GM23338 (cell line): Measurements from ENCODE around the gene KRT8. TPM values are rescaled to one million over a fixed set of nuclear protein-coding genes. Genes with fewer than 3 reads are reported as not detected.

Experiments
- ATAC-seq: fragments of 200-7000 bp; cut with Tn5 transposase; 3 replicates; pipeline ENCODE4 v1.9.1; 2020
- DNase-seq: peaks from one replicate; pipeline ENCODE4 v3.0.0-alpha.2; 2015; ENCODE audit warnings: low spot score
- H2AFZ ChIP-seq: fragments of 200-600 bp; sonication (generic); 2 replicates; pipeline ENCODE4 v1.8.0; 2016; ENCODE audit warnings: antibody characterized with exemption, mild to moderate bottlenecking, moderate library complexity
- H3F3A ChIP-seq: fragments of 200-600 bp; sonication (generic); replicated peaks from 2 replicates; pipeline ENCODE4 v1.8.0; 2017; ENCODE audit warnings: antibody characterized with exemption, mixed run types, low read depth
- H3K27ac ChIP-seq: fragments of 200-600 bp; sonication (generic); 2 replicates; pipeline ENCODE4 v1.6.1; 2016; ENCODE audit warnings: low read depth
- H3K27me3 ChIP-seq: fragments of 200-600 bp; sonication (generic); 2 replicates; pipeline ENCODE4 v1.8.0; 2016; ENCODE audit warnings: mild to moderate bottlenecking, mixed run types, moderate library complexity; ENCODE audit not compliant: insufficient read depth
- H3K36me3 ChIP-seq: fragments of 200-600 bp; sonication (generic); 2 replicates; pipeline ENCODE4 v1.8.0; 2016; ENCODE audit warnings: mild to moderate bottlenecking; ENCODE audit not compliant: insufficient read depth
- H3K4me1 ChIP-seq: fragments of 200-600 bp; sonication (generic); 2 replicates; pipeline ENCODE4 v1.8.0; 2016; ENCODE audit warnings: mild to moderate bottlenecking, moderate library complexity; ENCODE audit not compliant: insufficient read depth
- H3K4me2 ChIP-seq: fragments of 200-600 bp; sonication (generic); 2 replicates; pipeline ENCODE4 v1.7.1; 2017; ENCODE audit warnings: mixed run types
- H3K4me3 ChIP-seq: fragments of 200-600 bp; sonication (generic); 2 replicates; pipeline ENCODE4 v1.6.1; 2016; ENCODE audit warnings: mixed run types
- H3K79me2 ChIP-seq: fragments of 200-600 bp; sonication (generic); replicated peaks from 2 replicates; pipeline ENCODE4 v1.8.0; 2017; ENCODE audit warnings: mild to moderate bottlenecking; ENCODE audit not compliant: insufficient read depth
- H3K9me2 ChIP-seq: fragments of 200-600 bp; sonication (generic); 2 replicates; pipeline ENCODE4 v1.8.0; 2017; ENCODE audit not compliant: insufficient read depth
- H4K20me1 ChIP-seq: fragments of 200-600 bp; sonication (generic); replicated peaks from 2 replicates; pipeline ENCODE4 v1.8.0; 2017; ENCODE audit warnings: mild to moderate bottlenecking; ENCODE audit not compliant: insufficient read depth
- H3K27ac Mint-ChIP-seq: 2 replicates; pipeline ENCODE4 v1.8.0; 2020; ENCODE audit warnings: inconsistent platforms, mild to moderate bottlenecking, moderate library complexity, mixed read lengths
- H3K27me3 Mint-ChIP-seq: 3 replicates; pipeline ENCODE4 v1.8.0; 2022; ENCODE audit warnings: low read depth, mild to moderate bottlenecking, moderate library complexity, mixed read lengths, inconsistent platforms; ENCODE audit not compliant: insufficient read depth, poor library complexity
- H3K36me3 Mint-ChIP-seq: 3 replicates; pipeline ENCODE4 v1.8.0; 2021; ENCODE audit warnings: low read depth, mild to moderate bottlenecking, inconsistent platforms, moderate library complexity, mixed read lengths
- H3K4me1 Mint-ChIP-seq: 3 replicates; pipeline ENCODE4 v1.8.0; 2020; ENCODE audit warnings: mild to moderate bottlenecking, inconsistent platforms, mixed read lengths
- H3K4me3 Mint-ChIP-seq: 3 replicates; pipeline ENCODE4 v1.8.0; 2021; ENCODE audit warnings: moderate library complexity, mild to moderate bottlenecking, inconsistent platforms, mixed read lengths
- H3K9me3 Mint-ChIP-seq: 3 replicates; pipeline ENCODE4 v1.8.0; 2020; ENCODE audit warnings: moderate library complexity, mild to moderate bottlenecking, inconsistent platforms, mixed read lengths
- CREB1 ChIP-seq: fragments of 250-450 bp; sonication (Bioruptor Pico); IDR thresholded peaks from 2 replicates; pipeline ENCODE4 v1.5.0; 2020; ENCODE audit warnings: low read depth, mild to moderate bottlenecking, moderate library complexity
- EZH2 ChIP-seq: fragments of 200-600 bp; sonication (generic); IDR thresholded peaks from one replicate; pipeline ENCODE4 v1.8.0; 2017; ENCODE audit warnings: antibody characterized with exemption, mild to moderate bottlenecking, low read depth; ENCODE audit not compliant: unreplicated experiment
- EZH2phosphoT487 ChIP-seq: fragments of 200-600 bp; sonication (generic); IDR thresholded peaks from one replicate; pipeline ENCODE4 v1.8.1; 2018; ENCODE audit warnings: antibody characterized with exemption; ENCODE audit not compliant: unreplicated experiment
- JUNB ChIP-seq: IDR thresholded peaks from one replicate; pipeline ENCODE4 v1.6.1; 2016; ENCODE audit warnings: antibody characterized with exemption; ENCODE audit not compliant: unreplicated experiment
- NANOG ChIP-seq: IDR thresholded peaks from 2 replicates; pipeline ENCODE4 v1.6.1; 2016; ENCODE audit warnings: antibody characterized with exemption, borderline replicate concordance
- POLR2AphosphoS5 ChIP-seq: IDR thresholded peaks from 2 replicates; pipeline ENCODE4 v1.6.1; 2016; ENCODE audit warnings: antibody characterized with exemption, low read depth
- STAT1 ChIP-seq: IDR thresholded peaks from one replicate; pipeline ENCODE4 v1.6.1; 2016; ENCODE audit warnings: antibody characterized with exemption; ENCODE audit not compliant: unreplicated experiment
- ZNF114 ChIP-seq: fragments of 250-450 bp; sonication (Bioruptor Pico); IDR thresholded peaks from 2 replicates; pipeline ENCODE4 v1.5.0; 2020; ENCODE audit warnings: mild to moderate bottlenecking, moderate library complexity
- ZNF331 ChIP-seq: fragments of 250-450 bp; sonication (Bioruptor Pico); IDR thresholded peaks from 2 replicates; pipeline ENCODE4 v1.5.0; 2020; ENCODE audit warnings: low read depth, mild to moderate bottlenecking, moderate library complexity
- polyA plus RNA-seq: library from polyadenylated mRNA; unstranded; fragments of >200 nt; fragmentation: Nextera tagmentation; extraction: Ambion mirVana; gene quantifications from 2 replicates; pipeline ENCODE4 v1.2.1, GENCODE V29; 2016
- total RNA-seq: library from RNA; depleted of rRNA; stranded (reverse); fragments of >200 nt; shearing (Covaris generic); gene quantifications from 2 replicates; pipeline ENCODE4 v1.2.3, GENCODE V29; 2014
- TF ChIP-seq, protein P1 (sequence below): IDR thresholded peaks from one replicate; pipeline ENCODE4 v1.6.1; 2018; ENCODE audit warnings: antibody characterized with exemption; ENCODE audit not compliant: unreplicated experiment
- TF ChIP-seq, protein P2 (sequence below): fragments of 250-450 bp; sonication (Bioruptor Pico); IDR thresholded peaks from 2 replicates; pipeline ENCODE4 v1.5.0; 2020; ENCODE audit warnings: mild to moderate bottlenecking, moderate library complexity
- TF ChIP-seq, protein P3 (sequence below), 2 experiments: fragments of 200-600 bp in 1 of 2; sonication (generic) in 1 of 2; conservative IDR thresholded peaks; 2 replicates each; pipeline versions ENCODE4 v1.5.1 to v1.6.1; 2016 to 2017; ENCODE audit warnings: antibody characterized with exemption in 2 of 2, low read depth in 2 of 2, mild to moderate bottlenecking in 2 of 2, moderate library complexity in 1 of 2
- TF ChIP-seq, protein P4 (sequence below): IDR thresholded peaks from 2 replicates; pipeline ENCODE4 v1.6.1; 2016; ENCODE audit warnings: antibody characterized with exemption

Gene KRT8
- total and polyA plus RNA-seq, 2 experiments from 2014 or later, result 250 to 322 TPM

DNA sequence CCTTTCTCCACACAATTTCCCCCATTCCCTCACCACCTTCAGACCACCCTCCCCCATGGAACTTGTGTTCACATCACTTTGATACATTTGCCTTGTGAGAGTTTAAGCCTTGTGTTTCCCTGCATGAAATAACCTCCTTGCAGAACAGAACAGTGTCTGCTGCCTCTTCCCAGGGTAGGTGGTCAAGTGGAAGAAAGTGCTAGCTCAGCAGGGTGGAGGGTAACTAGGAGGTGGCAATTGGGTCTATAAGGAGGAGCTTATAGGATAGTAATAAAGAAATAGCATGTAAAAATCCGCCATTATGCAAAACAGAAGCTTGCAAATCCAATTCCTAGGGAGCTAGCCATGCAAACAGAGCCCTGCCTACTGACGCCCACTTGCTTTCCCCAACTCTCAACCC, 13.9 kb upstream of the KRT8 start:
- no peaks in the 10 kb centered on the region for H3K9me3 Mint-ChIP-seq

More for the DNA sequence above, 13.9 kb upstream of the KRT8 start:
- Histone ChIP-seq H3K27me3 (no peaks in the 10 kb centered on the region), H2AFZ (no peak overlapping the region), H3K9me2 (no peaks in the 10 kb centered on the region), H3K4me3 (no peak overlapping the region), H3K27ac (no peak overlapping the region), H3F3A (no peaks in the 10 kb centered on the region), H3K36me3 (no peaks in the 10 kb centered on the region), H3K4me1 (no peaks in the 10 kb centered on the region), H3K4me2 (no peak overlapping the region), H3K79me2 (no peaks in the 10 kb centered on the region), H4K20me1 (no peaks in the 10 kb centered on the region)
- peaks cover 5% of the 10 kb centered on the region; the same call in 1 of the 3 replicates for H3K4me1 Mint-ChIP-seq
- no peak for ATAC-seq
- TF ChIP-seq POLR2AphosphoS5 (no peak), NANOG (no peak), EZH2 (no peak), ZNF114 (CRISPR knock-in tag) (no peak), ZNF331 (CRISPR knock-in tag) (no peak), STAT1 (no peak), CREB1 (CRISPR knock-in tag) (no peak), JUNB (no peak), EZH2phosphoT487 (no peak)
- TF ChIP-seq, protein P1, sequence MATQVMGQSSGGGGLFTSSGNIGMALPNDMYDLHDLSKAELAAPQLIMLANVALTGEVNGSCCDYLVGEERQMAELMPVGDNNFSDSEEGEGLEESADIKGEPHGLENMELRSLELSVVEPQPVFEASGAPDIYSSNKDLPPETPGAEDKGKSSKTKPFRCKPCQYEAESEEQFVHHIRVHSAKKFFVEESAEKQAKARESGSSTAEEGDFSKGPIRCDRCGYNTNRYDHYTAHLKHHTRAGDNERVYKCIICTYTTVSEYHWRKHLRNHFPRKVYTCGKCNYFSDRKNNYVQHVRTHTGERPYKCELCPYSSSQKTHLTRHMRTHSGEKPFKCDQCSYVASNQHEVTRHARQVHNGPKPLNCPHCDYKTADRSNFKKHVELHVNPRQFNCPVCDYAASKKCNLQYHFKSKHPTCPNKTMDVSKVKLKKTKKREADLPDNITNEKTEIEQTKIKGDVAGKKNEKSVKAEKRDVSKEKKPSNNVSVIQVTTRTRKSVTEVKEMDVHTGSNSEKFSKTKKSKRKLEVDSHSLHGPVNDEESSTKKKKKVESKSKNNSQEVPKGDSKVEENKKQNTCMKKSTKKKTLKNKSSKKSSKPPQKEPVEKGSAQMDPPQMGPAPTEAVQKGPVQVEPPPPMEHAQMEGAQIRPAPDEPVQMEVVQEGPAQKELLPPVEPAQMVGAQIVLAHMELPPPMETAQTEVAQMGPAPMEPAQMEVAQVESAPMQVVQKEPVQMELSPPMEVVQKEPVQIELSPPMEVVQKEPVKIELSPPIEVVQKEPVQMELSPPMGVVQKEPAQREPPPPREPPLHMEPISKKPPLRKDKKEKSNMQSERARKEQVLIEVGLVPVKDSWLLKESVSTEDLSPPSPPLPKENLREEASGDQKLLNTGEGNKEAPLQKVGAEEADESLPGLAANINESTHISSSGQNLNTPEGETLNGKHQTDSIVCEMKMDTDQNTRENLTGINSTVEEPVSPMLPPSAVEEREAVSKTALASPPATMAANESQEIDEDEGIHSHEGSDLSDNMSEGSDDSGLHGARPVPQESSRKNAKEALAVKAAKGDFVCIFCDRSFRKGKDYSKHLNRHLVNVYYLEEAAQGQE, result no peak
- TF ChIP-seq, protein P2, sequence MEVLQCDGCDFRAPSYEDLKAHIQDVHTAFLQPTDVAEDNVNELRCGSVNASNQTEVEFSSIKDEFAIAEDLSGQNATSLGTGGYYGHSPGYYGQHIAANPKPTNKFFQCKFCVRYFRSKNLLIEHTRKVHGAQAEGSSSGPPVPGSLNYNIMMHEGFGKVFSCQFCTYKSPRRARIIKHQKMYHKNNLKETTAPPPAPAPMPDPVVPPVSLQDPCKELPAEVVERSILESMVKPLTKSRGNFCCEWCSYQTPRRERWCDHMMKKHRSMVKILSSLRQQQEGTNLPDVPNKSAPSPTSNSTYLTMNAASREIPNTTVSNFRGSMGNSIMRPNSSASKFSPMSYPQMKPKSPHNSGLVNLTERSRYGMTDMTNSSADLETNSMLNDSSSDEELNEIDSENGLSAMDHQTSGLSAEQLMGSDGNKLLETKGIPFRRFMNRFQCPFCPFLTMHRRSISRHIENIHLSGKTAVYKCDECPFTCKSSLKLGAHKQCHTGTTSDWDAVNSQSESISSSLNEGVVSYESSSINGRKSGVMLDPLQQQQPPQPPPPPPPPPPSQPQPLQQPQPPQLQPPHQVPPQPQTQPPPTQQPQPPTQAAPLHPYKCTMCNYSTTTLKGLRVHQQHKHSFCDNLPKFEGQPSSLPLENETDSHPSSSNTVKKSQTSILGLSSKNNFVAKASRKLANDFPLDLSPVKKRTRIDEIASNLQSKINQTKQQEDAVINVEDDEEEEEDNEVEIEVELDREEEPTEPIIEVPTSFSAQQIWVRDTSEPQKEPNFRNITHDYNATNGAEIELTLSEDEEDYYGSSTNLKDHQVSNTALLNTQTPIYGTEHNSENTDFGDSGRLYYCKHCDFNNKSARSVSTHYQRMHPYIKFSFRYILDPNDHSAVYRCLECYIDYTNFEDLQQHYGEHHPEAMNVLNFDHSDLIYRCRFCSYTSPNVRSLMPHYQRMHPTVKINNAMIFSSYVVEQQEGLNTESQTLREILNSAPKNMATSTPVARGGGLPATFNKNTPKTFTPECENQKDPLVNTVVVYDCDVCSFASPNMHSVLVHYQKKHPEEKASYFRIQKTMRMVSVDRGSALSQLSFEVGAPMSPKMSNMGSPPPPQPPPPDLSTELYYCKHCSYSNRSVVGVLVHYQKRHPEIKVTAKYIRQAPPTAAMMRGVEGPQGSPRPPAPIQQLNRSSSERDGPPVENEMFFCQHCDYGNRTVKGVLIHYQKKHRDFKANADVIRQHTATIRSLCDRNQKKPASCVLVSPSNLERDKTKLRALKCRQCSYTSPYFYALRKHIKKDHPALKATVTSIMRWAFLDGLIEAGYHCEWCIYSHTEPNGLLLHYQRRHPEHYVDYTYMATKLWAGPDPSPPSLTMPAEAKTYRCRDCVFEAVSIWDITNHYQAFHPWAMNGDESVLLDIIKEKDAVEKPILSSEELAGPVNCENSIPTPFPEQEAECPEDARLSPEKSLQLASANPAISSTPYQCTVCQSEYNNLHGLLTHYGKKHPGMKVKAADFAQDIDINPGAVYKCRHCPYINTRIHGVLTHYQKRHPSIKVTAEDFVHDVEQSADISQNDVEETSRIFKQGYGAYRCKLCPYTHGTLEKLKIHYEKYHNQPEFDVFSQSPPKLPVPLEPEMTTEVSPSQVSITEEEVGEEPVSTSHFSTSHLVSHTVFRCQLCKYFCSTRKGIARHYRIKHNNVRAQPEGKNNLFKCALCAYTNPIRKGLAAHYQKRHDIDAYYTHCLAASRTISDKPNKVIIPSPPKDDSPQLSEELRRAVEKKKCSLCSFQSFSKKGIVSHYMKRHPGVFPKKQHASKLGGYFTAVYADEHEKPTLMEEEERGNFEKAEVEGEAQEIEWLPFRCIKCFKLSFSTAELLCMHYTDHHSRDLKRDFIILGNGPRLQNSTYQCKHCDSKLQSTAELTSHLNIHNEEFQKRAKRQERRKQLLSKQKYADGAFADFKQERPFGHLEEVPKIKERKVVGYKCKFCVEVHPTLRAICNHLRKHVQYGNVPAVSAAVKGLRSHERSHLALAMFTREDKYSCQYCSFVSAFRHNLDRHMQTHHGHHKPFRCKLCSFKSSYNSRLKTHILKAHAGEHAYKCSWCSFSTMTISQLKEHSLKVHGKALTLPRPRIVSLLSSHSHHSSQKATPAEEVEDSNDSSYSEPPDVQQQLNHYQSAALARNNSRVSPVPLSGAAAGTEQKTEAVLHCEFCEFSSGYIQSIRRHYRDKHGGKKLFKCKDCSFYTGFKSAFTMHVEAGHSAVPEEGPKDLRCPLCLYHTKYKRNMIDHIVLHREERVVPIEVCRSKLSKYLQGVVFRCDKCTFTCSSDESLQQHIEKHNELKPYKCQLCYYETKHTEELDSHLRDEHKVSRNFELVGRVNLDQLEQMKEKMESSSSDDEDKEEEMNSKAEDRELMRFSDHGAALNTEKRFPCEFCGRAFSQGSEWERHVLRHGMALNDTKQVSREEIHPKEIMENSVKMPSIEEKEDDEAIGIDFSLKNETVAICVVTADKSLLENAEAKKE (CRISPR knock-in tag), result no peak
- TF ChIP-seq, protein P3, sequence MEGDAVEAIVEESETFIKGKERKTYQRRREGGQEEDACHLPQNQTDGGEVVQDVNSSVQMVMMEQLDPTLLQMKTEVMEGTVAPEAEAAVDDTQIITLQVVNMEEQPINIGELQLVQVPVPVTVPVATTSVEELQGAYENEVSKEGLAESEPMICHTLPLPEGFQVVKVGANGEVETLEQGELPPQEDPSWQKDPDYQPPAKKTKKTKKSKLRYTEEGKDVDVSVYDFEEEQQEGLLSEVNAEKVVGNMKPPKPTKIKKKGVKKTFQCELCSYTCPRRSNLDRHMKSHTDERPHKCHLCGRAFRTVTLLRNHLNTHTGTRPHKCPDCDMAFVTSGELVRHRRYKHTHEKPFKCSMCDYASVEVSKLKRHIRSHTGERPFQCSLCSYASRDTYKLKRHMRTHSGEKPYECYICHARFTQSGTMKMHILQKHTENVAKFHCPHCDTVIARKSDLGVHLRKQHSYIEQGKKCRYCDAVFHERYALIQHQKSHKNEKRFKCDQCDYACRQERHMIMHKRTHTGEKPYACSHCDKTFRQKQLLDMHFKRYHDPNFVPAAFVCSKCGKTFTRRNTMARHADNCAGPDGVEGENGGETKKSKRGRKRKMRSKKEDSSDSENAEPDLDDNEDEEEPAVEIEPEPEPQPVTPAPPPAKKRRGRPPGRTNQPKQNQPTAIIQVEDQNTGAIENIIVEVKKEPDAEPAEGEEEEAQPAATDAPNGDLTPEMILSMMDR (conservative IDR thresholded peaks at IDR 0.05; ENCODE audit: low read depth in 2 of 2), result no peak
- TF ChIP-seq, protein P4, sequence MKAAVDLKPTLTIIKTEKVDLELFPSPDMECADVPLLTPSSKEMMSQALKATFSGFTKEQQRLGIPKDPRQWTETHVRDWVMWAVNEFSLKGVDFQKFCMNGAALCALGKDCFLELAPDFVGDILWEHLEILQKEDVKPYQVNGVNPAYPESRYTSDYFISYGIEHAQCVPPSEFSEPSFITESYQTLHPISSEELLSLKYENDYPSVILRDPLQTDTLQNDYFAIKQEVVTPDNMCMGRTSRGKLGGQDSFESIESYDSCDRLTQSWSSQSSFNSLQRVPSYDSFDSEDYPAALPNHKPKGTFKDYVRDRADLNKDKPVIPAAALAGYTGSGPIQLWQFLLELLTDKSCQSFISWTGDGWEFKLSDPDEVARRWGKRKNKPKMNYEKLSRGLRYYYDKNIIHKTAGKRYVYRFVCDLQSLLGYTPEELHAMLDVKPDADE, result no peak
- no peak overlapping the region for H3K4me3 Mint-ChIP-seq
- no peak for DNase-seq
- peaks cover 2% of the 10 kb centered on the region for H3K27me3 Mint-ChIP-seq
- no peaks in the 10 kb centered on the region for H3K36me3 Mint-ChIP-seq
- no peak overlapping the region for H3K27ac Mint-ChIP-seq
